ENCODE data around the gene PPHLN1. TPM values are rescaled to one million over a fixed set of nuclear protein-coding genes. Genes with fewer than 3 reads are reported as not detected.

PPHLN1 gene
- polyA plus RNA-seq, 3 donors, result 40.7 to 74.8 (median 68.7) TPM

DNA sequence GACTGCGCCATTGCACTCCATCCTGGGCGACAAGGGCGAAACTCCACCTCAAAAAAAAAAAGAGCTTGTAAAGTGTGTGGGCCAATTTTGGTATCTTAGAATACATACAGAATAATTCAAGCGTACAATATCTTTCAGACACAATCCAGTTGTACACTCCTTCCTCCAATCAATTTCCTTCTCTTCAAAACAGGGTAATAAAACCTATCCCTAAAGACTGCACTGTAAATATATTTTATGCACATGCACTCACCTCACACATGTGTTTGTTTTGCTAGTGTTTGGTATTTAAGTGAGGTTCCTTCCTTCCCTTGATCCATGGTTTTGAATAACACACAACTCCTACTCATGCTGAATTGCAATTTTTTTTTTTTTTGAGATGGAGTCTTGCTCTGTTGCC lies 137.7 kb downstream of the PPHLN1 start:
- H3K79me2 ChIP-seq (ENCODE audit: insufficient read depth, low read length), result no peaks in the 10 kb centered on the region
- peaks cover 24 to 37% of the 10 kb centered on the region in 2 donors for H3K36me3 Mint-ChIP-seq
- no peak overlapping the region for H3K27ac Mint-ChIP-seq
- TF ChIP-seq, protein P1, sequence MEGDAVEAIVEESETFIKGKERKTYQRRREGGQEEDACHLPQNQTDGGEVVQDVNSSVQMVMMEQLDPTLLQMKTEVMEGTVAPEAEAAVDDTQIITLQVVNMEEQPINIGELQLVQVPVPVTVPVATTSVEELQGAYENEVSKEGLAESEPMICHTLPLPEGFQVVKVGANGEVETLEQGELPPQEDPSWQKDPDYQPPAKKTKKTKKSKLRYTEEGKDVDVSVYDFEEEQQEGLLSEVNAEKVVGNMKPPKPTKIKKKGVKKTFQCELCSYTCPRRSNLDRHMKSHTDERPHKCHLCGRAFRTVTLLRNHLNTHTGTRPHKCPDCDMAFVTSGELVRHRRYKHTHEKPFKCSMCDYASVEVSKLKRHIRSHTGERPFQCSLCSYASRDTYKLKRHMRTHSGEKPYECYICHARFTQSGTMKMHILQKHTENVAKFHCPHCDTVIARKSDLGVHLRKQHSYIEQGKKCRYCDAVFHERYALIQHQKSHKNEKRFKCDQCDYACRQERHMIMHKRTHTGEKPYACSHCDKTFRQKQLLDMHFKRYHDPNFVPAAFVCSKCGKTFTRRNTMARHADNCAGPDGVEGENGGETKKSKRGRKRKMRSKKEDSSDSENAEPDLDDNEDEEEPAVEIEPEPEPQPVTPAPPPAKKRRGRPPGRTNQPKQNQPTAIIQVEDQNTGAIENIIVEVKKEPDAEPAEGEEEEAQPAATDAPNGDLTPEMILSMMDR (IDR thresholded peaks at IDR 0.05), result no peak
- no peak overlapping the region for H3K4me3 ChIP-seq (replicated peaks in 1 of 3; ENCODE audit: low read depth in 2 of 3, low read length in 3 of 3)
- intact Hi-C loops (cut with micrococcal nuclease), result no loop called here
- H2AFZ ChIP-seq (ENCODE audit: insufficient read depth, low read depth, low read length, poor library complexity, severe bottlenecking), result no peak overlapping the region
- no peaks in the 10 kb centered on the region for H4K20me1 ChIP-seq (ENCODE audit: insufficient read depth, low read length)
- peaks cover 9 to 26% of the 10 kb centered on the region in 2 donors for H3K36me3 ChIP-seq (replicated peaks in 1 of 2; ENCODE audit: control insufficient read depth in 1 of 2, insufficient read depth in 2 of 2, low read length in 2 of 2)
- H3K4me3 Mint-ChIP-seq, result no peak overlapping the region
- H3K9me3 Mint-ChIP-seq, result peaks cover 0 to 2% (median 0%) of the 10 kb centered on the region in 7 donors
- no peaks in the 10 kb centered on the region for H3K27me3 Mint-ChIP-seq (ENCODE audit: low read depth in 3 of 3)
- H3K4me1 ChIP-seq (ENCODE audit: control insufficient read depth in 1 of 2, insufficient read depth in 2 of 2, low read length in 2 of 2), result peaks cover 8 to 10% of the 10 kb centered on the region in 2 donors
- H3K9ac ChIP-seq (ENCODE audit: insufficient read depth, low read length, poor library complexity, severe bottlenecking), result no peak overlapping the region
- H3K27ac ChIP-seq (ENCODE audit: low read depth in 1 of 2, low read length in 2 of 2), result no peak overlapping the region
- DNase-seq, result no peak
- no peaks in the 10 kb centered on the region for H3K9me3 ChIP-seq (replicated peaks in 1 of 2; ENCODE audit: control insufficient read depth in 1 of 2, insufficient read depth in 1 of 2, low read length in 2 of 2)
- H3K4me2 ChIP-seq (replicated peaks; ENCODE audit: extremely low read depth, low read length, poor library complexity, severe bottlenecking), result no peak overlapping the region
- H3K27me3 ChIP-seq (ENCODE audit: control insufficient read depth in 2 of 2, insufficient read depth in 2 of 2, low read length in 2 of 2), result no peaks in the 10 kb centered on the region
- peaks cover 10% of the 10 kb centered on the region for H3K4me1 Mint-ChIP-seq
- no CpG with 5 or more reads among the region's 4 CpGs for WGBS (ENCODE audit: insufficient coverage)

DNA sequence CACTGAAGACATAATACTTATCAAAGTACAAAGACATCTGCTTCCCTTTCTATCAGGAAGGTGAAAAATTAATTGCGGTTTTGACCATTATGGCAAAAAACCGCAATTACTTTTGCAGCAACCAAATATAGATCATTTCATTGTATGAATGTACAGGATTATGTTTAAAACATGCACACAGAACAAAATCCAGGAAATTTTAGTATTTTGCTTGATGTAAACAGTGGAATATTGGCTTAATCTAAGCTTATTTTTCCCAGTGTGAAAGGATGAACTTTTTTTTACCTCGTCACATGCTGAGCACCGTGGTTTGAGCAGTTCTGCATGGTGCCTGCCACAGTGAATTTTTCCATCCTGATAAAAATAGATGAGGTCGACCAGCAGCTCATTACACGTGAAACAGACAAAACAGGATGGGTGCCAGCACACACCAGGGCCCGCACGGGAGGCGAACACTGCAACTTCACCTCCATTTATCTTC lies 142.4 kb downstream of the PPHLN1 start:
- Histone ChIP-seq H3K27me3 (ENCODE audit: control insufficient read depth in 2 of 2, insufficient read depth in 2 of 2, low read length in 2 of 2) (no peaks in the 10 kb centered on the region), H3K4me1 (ENCODE audit: control insufficient read depth in 1 of 2, insufficient read depth in 2 of 2, low read length in 2 of 2) (peaks cover 24% of the 10 kb centered on the region in 2 donors), H3K9ac (ENCODE audit: insufficient read depth, low read length, poor library complexity, severe bottlenecking) (peak overlapping the region; percentile 53), H2AFZ (ENCODE audit: insufficient read depth, low read depth, low read length, poor library complexity, severe bottlenecking) (peak overlapping the region; percentile 87), H3K4me2 (replicated peaks; ENCODE audit: extremely low read depth, low read length, poor library complexity, severe bottlenecking) (peak overlapping the region; percentile 79), H3K79me2 (ENCODE audit: insufficient read depth, low read length) (no peaks in the 10 kb centered on the region), H3K9me3 (replicated peaks in 1 of 2; ENCODE audit: control insufficient read depth in 1 of 2, insufficient read depth in 1 of 2, low read length in 2 of 2) (no peaks in the 10 kb centered on the region), H3K27ac (ENCODE audit: low read depth in 1 of 2, low read length in 2 of 2) (no peak overlapping the region), H3K36me3 (replicated peaks in 1 of 2; ENCODE audit: control insufficient read depth in 1 of 2, insufficient read depth in 2 of 2, low read length in 2 of 2) (peaks cover 7 to 20% of the 10 kb centered on the region in 2 donors), H4K20me1 (ENCODE audit: insufficient read depth, low read length) (no peaks in the 10 kb centered on the region), H3K4me3 (replicated peaks in 1 of 3; ENCODE audit: low read depth in 2 of 3, low read length in 3 of 3) (peak overlapping the region; percentile 63 to 100 (median 83))
- no CpG with 5 or more reads among the region's 9 CpGs for WGBS (ENCODE audit: insufficient coverage)
- H3K4me3 Mint-ChIP-seq, result peak overlapping the region; percentile 86 to 99
- TF ChIP-seq, protein P1 (IDR thresholded peaks at IDR 0.05), result no peak
- H3K4me1 Mint-ChIP-seq, result peaks cover 25% of the 10 kb centered on the region
- H3K27me3 Mint-ChIP-seq (ENCODE audit: low read depth in 3 of 3), result no peaks in the 10 kb centered on the region
- DNase-seq, result no peak
- intact Hi-C loops (cut with micrococcal nuclease), result no loop called here
- H3K36me3 Mint-ChIP-seq, result peaks cover 19 to 20% of the 10 kb centered on the region in 2 donors
- peak overlapping the region in 1 of 7 donors; percentile 76 for H3K27ac Mint-ChIP-seq
- peaks cover 0 to 2% (median 0%) of the 10 kb centered on the region in 7 donors for H3K9me3 Mint-ChIP-seq
